ENCODE measurements around the gene NSUN4. TPM values are rescaled to one million over a fixed set of nuclear protein-coding genes. Genes with fewer than 3 reads are reported as not detected.

NSUN4 gene
- total and polyA plus RNA-seq, 2 donors (not counting 1 experiment from before 2014, with no cell fraction given) = 16.0 to 16.9 TPM

- H3K79me2 ChIP-seq (ENCODE audit: control insufficient read depth, insufficient read depth, low read length) = peaks cover 93% of the 10 kb centered on the region
- H3K4me1 ChIP-seq (ENCODE audit: control insufficient read depth, extremely low read depth, insufficient read depth, low read length) = peaks cover 9% of the 10 kb centered on the region
- TF ChIP-seq EZH2 (IDR thresholded peaks at IDR 0.05; ENCODE audit: low read length, missing control alignments) = no peak
- TF ChIP-seq CTCF (conservative IDR thresholded peaks at IDR 0.05 in 1 of 2, IDR thresholded peaks at IDR 0.05 in 1 of 2; ENCODE audit: low read depth in 1 of 2, low read length in 2 of 2) = no peak
- H3K27ac ChIP-seq (ENCODE audit: insufficient read depth, low read length) = peak overlapping the region; percentile 97
- no peaks in the 10 kb centered on the region for H3K9me3 ChIP-seq (ENCODE audit: control insufficient read depth, insufficient read depth, low read depth, low read length)
- no peaks in the 10 kb centered on the region for H3K36me3 ChIP-seq (ENCODE audit: control insufficient read depth, insufficient read depth, low read length)
- no peaks in the 10 kb centered on the region for H3K27me3 ChIP-seq (ENCODE audit: control insufficient read depth, insufficient read depth, low read length)
- no peak overlapping the region for H2AFZ ChIP-seq (ENCODE audit: low read length)
- H3K4me3 ChIP-seq (replicated peaks in 1 of 4; ENCODE audit: control extremely low read depth in 1 of 4, insufficient read depth in 1 of 4, low read depth in 3 of 4, low read length in 4 of 4) = peak overlapping the region; percentile 56 to 88 (median 76)
- H3K9ac ChIP-seq (ENCODE audit: insufficient read depth, low read length) = peak overlapping the region; percentile 97
- peak; percentile 42 to 48 for DNase-seq (ENCODE audit: low read depth in 2 of 2)
- H4K20me1 ChIP-seq (ENCODE audit: control insufficient read depth, extremely low read depth, insufficient read depth, low read length) = no peaks in the 10 kb centered on the region
- H3K4me2 ChIP-seq (ENCODE audit: extremely low read depth, insufficient read depth, low read length) = peak overlapping the region; percentile 98
Measured at GRCh38 chr1:46302641-46303037, 38.0 kb upstream of the NSUN4 start.

GRCh38 chr1:46303038-46303871 is 37.4 kb upstream of the NSUN4 start, which contains the start of the genes LRRC41 and UQCRH:
LRRC41 (minus strand) TSS chr1:46303616; CDS start chr1:46303322, 294 bp downstream.
UQCRH (plus strand) TSS chr1:46303698; CDS start chr1:46303767, 69 bp downstream.
- H3K36me3 ChIP-seq (ENCODE audit: control insufficient read depth, insufficient read depth, low read length) = no peaks in the 10 kb centered on the region
- TF ChIP-seq EZH2 (IDR thresholded peaks at IDR 0.05; ENCODE audit: low read length, missing control alignments) (no peak), CTCF (conservative IDR thresholded peaks at IDR 0.05 in 1 of 2, IDR thresholded peaks at IDR 0.05 in 1 of 2; ENCODE audit: low read depth in 1 of 2, low read length in 2 of 2) (no peak)
- no peaks in the 10 kb centered on the region for H3K27me3 ChIP-seq (ENCODE audit: control insufficient read depth, insufficient read depth, low read length)
- H3K4me2 ChIP-seq (ENCODE audit: extremely low read depth, insufficient read depth, low read length) = peak within 1 kb of the TSS; percentile 98
- no peaks in the 10 kb centered on the region for H3K9me3 ChIP-seq (ENCODE audit: control insufficient read depth, insufficient read depth, low read depth, low read length)
- peak within 1 kb of the TSS; percentile 97 for H3K9ac ChIP-seq (ENCODE audit: insufficient read depth, low read length)
- peak; percentile 98 to 99 for DNase-seq (ENCODE audit: low read depth in 2 of 2)
- peak within 1 kb of the TSS; percentile 73 to 98 (median 84) for H3K4me3 ChIP-seq (replicated peaks in 1 of 4; ENCODE audit: control extremely low read depth in 1 of 4, insufficient read depth in 1 of 4, low read depth in 3 of 4, low read length in 4 of 4)
- peaks cover 93% of the 10 kb centered on the region for H3K79me2 ChIP-seq (ENCODE audit: control insufficient read depth, insufficient read depth, low read length)
- peak within 1 kb of the TSS; percentile 97 for H3K27ac ChIP-seq (ENCODE audit: insufficient read depth, low read length)
- H2AFZ ChIP-seq (ENCODE audit: low read length) = peak within 1 kb of the TSS; percentile 78
- no peaks in the 10 kb centered on the region for H4K20me1 ChIP-seq (ENCODE audit: control insufficient read depth, extremely low read depth, insufficient read depth, low read length)
- H3K4me1 ChIP-seq (ENCODE audit: control insufficient read depth, extremely low read depth, insufficient read depth, low read length) = peaks cover 9% of the 10 kb centered on the region

GRCh38 chr1:46303872-46304326 is 36.7 kb upstream of the NSUN4 start:
- DNase-seq (ENCODE audit: low read depth in 2 of 2) = no peak
- Histone ChIP-seq H3K36me3 (ENCODE audit: control insufficient read depth, insufficient read depth, low read length) (no peaks in the 10 kb centered on the region), H3K9me3 (ENCODE audit: control insufficient read depth, insufficient read depth, low read depth, low read length) (no peaks in the 10 kb centered on the region), H4K20me1 (ENCODE audit: control insufficient read depth, extremely low read depth, insufficient read depth, low read length) (no peaks in the 10 kb centered on the region), H3K9ac (ENCODE audit: insufficient read depth, low read length) (peak overlapping the region; percentile 97), H3K4me1 (ENCODE audit: control insufficient read depth, extremely low read depth, insufficient read depth, low read length) (peaks cover 9% of the 10 kb centered on the region), H3K79me2 (ENCODE audit: control insufficient read depth, insufficient read depth, low read length) (peaks cover 93% of the 10 kb centered on the region), H3K4me3 (replicated peaks in 1 of 4; ENCODE audit: control extremely low read depth in 1 of 4, insufficient read depth in 1 of 4, low read depth in 3 of 4, low read length in 4 of 4) (peak overlapping the region; percentile 73 to 98 (median 78)), H3K27ac (ENCODE audit: insufficient read depth, low read length) (peak overlapping the region; percentile 97), H3K27me3 (ENCODE audit: control insufficient read depth, insufficient read depth, low read length) (no peaks in the 10 kb centered on the region), H3K4me2 (ENCODE audit: extremely low read depth, insufficient read depth, low read length) (peak overlapping the region; percentile 67), H2AFZ (ENCODE audit: low read length) (peak overlapping the region; percentile 77)
- TF ChIP-seq CTCF (conservative IDR thresholded peaks at IDR 0.05 in 1 of 2, IDR thresholded peaks at IDR 0.05 in 1 of 2; ENCODE audit: low read depth in 1 of 2, low read length in 2 of 2) (no peak), EZH2 (IDR thresholded peaks at IDR 0.05; ENCODE audit: low read length, missing control alignments) (no peak)
